ENCODE results near the gene ANKRD28.
"Not testable (repeated sequence)": the region's sequence is repeated elsewhere in the genome, so short reads cannot be mapped to it uniquely, and the experiment has no call there.

ANKRD28 gene

GRCh38 chr3:15815696-15816095, 17.9 kb upstream of the ANKRD28 start:
- no peak overlapping the region for H3K4me3 ChIP-seq (ENCODE audit: low read depth, low read length)
- TF ChIP-seq CTCF (IDR thresholded peaks at IDR 0.05; ENCODE audit: control insufficient read depth, extremely low read depth, insufficient read depth): peak; percentile 56
- DNase-seq (ENCODE audit: low read depth): peak; percentile 63

- H3K4me3 ChIP-seq (ENCODE audit: low read depth, low read length); DNase-seq (ENCODE audit: low read depth): not testable (repeated sequence)
Observed at GRCh38 chr3:15813079-15813478, 15.3 kb upstream of the ANKRD28 start.

GRCh38 chr3:15812183-15812582, 14.4 kb upstream of the ANKRD28 start:
- no peak for DNase-seq (ENCODE audit: low read depth)

GRCh38 chr3:15810702-15811101, 12.9 kb upstream of the ANKRD28 start:
- no peak for TF ChIP-seq CTCF (IDR thresholded peaks at IDR 0.05; ENCODE audit: control insufficient read depth, extremely low read depth, insufficient read depth)
- no peak overlapping the region for H3K4me3 ChIP-seq (ENCODE audit: low read depth, low read length)

More at GRCh38 chr3:15812183-15812582, 14.4 kb upstream of the ANKRD28 start:
- TF ChIP-seq CTCF (IDR thresholded peaks at IDR 0.05; ENCODE audit: control insufficient read depth, extremely low read depth, insufficient read depth): peak; percentile 47
- no peak overlapping the region for H3K4me3 ChIP-seq (ENCODE audit: low read depth, low read length)

GRCh38 chr3:15809313-15809712, 11.5 kb upstream of the ANKRD28 start:
- no peak overlapping the region for H3K4me3 ChIP-seq (ENCODE audit: low read depth, low read length)
- DNase-seq (ENCODE audit: low read depth): no peak
- TF ChIP-seq CTCF (IDR thresholded peaks at IDR 0.05; ENCODE audit: control insufficient read depth, extremely low read depth, insufficient read depth): no peak

More at GRCh38 chr3:15810702-15811101, 12.9 kb upstream of the ANKRD28 start:
- DNase-seq (ENCODE audit: low read depth): peak; percentile 52

- DNase-seq (ENCODE audit: low read depth): no peak
- no peak for TF ChIP-seq CTCF (IDR thresholded peaks at IDR 0.05; ENCODE audit: control insufficient read depth, extremely low read depth, insufficient read depth)
- H3K4me3 ChIP-seq (ENCODE audit: low read depth, low read length): no peak overlapping the region
Observed at GRCh38 chr3:15808679-15809310, 11.0 kb upstream of the ANKRD28 start.

GRCh38 chr3:15805756-15806266, 8.0 kb upstream of the ANKRD28 start:
- DNase-seq (ENCODE audit: low read depth): no peak
- no peak for TF ChIP-seq CTCF (IDR thresholded peaks at IDR 0.05; ENCODE audit: control insufficient read depth, extremely low read depth, insufficient read depth)
- H3K4me3 ChIP-seq (ENCODE audit: low read depth, low read length): no peak overlapping the region
